GM21390 (cell line): Measurements from ENCODE around the gene GNAI3.
"Not testable (repeated sequence)": the region's sequence is repeated elsewhere in the genome, so short reads cannot be mapped to it uniquely, and the experiment has no call there.

Experiments used
- ATAC-seq: cut with Tn5 transposase; IDR thresholded peaks from one replicate; pipeline ENCODE4 v1.9.1; 2021; ENCODE audit not compliant: unreplicated experiment

The GNAI3 gene

DNA sequence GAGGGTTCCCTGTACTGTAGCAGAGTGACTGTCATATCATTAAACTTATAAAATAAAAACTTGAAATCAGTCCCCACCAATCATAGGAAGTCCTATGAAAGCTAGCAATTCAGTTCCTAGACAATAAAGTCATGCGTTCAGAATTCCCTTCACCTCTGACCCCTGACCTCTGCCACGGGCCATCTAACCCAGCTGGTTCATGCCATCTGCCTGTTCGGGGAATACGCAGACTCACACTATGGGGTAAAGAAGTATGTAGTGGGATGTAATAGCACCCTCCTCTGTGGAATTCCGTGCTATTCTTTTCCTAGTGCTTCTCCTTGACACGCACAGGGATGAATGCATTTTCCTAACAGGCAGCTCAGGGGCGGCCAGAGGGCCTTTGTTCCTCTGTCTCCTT lies 109.6 kb downstream of the GNAI3 start:
- ATAC-seq = no peak

DNA sequence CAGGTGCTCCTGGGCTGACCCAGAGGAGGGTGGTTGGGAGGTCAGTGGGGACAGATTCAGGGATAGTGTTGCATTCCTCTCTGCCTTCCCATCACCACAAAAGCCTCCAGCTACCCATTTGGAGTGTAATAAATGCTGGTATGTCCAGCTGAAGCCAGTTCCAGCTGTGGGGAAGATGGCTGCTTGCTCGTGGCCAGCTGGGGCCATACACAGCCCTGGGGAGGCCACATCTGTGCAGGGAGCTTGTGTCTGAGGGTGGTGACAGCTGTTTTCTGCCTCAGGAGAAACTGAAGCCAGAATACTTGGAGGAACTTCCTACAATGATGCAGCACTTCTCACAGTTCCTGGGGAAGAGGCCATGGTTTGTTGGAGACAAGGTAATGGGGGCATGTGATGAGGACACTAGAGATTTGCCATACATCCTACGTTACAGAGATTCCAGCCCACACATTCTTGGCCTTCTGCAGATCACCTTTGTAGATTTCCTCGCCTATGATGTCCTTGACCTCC lies 110.2 kb downstream of the GNAI3 start:
- no peak for ATAC-seq

DNA sequence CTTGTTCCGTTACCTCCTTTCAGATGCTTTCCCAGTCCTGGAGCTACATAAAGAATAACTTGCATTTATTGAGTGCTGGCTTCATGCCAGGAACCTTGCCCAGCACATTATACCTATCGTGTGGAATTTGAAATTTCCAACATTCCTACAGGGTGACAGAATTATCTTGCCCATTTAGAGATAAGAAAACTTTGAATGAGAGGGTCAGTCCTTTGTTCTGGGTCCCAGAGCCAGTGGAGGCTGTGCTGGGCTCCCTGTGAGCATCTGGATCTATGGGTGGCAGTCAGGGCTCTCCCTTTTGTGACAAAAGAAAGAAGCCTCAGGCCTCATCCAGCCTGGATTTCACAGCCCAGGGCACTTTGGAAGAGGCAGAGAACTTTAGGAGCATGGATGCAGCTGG lies 110.7 kb downstream of the GNAI3 start:
- ATAC-seq = no peak

GRCh38 chr1:109659997-109660690 lies 111.7 kb downstream of the GNAI3 start:
- no peak for ATAC-seq

GRCh38 chr1:109660691-109661026 lies 112.2 kb downstream of the GNAI3 start:
- not testable (repeated sequence) for ATAC-seq

- no peak for ATAC-seq
Measured at GRCh38 chr1:109661391-109661790, 113.0 kb downstream of the GNAI3 start.

- ATAC-seq = no peak
Measured at GRCh38 chr1:109664671-109665070, 116.3 kb downstream of the GNAI3 start.

DNA sequence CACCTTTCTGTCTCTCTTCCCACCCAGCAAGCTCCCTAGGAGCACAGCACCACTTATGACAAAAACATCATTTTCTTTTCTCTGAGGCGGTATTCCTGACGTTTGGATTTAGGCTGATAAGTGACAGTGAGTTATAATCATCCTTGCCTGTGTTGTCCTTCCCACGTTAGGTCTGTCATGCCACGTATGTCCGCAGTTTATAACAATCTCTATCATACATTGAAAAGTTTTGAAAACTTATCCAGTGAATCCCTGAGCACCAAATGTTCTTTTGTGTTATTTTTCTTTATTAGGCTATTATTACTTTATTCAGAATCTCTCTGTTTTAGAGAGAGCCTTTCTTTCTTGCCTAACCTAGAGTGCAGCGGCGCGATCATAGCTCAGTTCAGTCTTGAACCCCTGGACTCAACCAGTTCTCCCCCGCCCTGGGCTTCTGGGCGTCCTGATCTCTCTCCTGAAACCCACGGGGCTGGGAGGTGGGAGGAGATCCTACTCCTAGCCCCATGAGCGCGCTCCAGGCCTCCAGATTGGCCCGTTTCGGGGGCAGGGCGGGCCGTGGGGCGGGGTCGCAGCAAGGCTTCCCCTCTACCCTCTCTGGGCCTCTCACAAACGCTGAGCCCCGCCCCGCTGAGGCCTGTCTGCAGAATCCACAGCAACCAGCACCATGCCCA lies 119.2 kb downstream of the GNAI3 start, which contains the start of gene GSTM2:
TSS of gene GSTM2 (plus strand) at position 606 of the 671 bp plus-strand sequence. CDS start at position 665, 59 bp downstream.
- ATAC-seq = peak; percentile 94
